BE2C (cell line): ENCODE data around the gene PTPRN2.

Experiments used
- DNase-seq: peaks from one replicate; pipeline ENCODE4 v3.0.0-alpha.2; 2020
- H3K27me3 ChIP-seq: fragments of 250-450 bp; sonication (Bioruptor Pico); 2 replicates; pipeline ENCODE4 v1.5.1; 2020; ENCODE audit warnings: mild to moderate bottlenecking
- H3K36me3 ChIP-seq: fragments of 250-450 bp; sonication (Bioruptor Pico); 2 replicates; pipeline ENCODE4 v1.5.1; 2020; ENCODE audit warnings: mild to moderate bottlenecking
- H3K4me1 ChIP-seq: fragments of 250-450 bp; sonication (Bioruptor Pico); 2 replicates; pipeline ENCODE4 v1.5.1; 2020
- H3K4me3 ChIP-seq: 2 replicates; pipeline ENCODE4 v1.5.1; 2011; ENCODE audit warnings: low read depth, low read length
- H3K9me3 ChIP-seq: fragments of 250-450 bp; sonication (Bioruptor Pico); 2 replicates; pipeline ENCODE4 v1.5.1; 2020
- CTCF ChIP-seq: IDR thresholded peaks from 2 replicates; pipeline ENCODE4 v1.5.1; 2012; ENCODE audit warnings: mild to moderate bottlenecking, low read depth, low read length

Gene PTPRN2

GRCh38 chr7:157853076-157853788 is 734.4 kb downstream of the PTPRN2 start:
- H3K27me3 ChIP-seq: no peaks in the 10 kb centered on the region
- no peak for TF ChIP-seq CTCF
- no peaks in the 10 kb centered on the region for H3K9me3 ChIP-seq
- H3K36me3 ChIP-seq: no peaks in the 10 kb centered on the region
- H3K4me3 ChIP-seq: no peak overlapping the region
- no peaks in the 10 kb centered on the region for H3K4me1 ChIP-seq
- no peak for DNase-seq

DNA sequence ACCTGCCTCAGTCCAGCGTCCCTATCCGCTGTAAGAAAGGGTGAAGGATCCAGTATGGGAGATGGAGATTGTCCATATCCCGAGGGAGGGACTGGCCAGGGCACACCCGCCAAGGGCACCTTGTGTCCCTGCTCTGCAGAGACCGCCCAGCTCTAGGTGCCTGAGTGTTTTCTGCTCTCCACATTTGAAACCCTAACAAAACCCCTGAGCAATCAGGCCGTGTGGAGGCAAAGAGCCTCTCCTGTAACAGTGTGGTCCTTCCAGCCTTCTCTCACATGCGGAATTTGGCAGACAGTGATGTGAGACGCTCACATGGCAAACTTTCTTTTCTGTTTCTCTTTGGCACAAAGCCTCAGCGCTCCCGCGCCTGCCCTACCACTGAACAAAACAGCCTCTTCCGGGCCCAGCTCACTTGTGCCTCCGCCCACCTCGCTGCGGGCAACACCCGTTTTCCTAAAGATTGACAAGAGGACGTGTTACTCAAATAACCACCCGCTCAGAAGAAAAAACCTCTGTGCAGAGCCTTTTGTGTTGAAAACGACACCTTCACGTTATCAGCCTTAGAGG is 736.0 kb downstream of the PTPRN2 start:
- Histone ChIP-seq H3K27me3 (no peaks in the 10 kb centered on the region), H3K9me3 (no peaks in the 10 kb centered on the region), H3K36me3 (no peaks in the 10 kb centered on the region), H3K4me3 (no peak overlapping the region), H3K4me1 (no peaks in the 10 kb centered on the region)
- DNase-seq: no peak
- TF ChIP-seq CTCF: no peak

DNA sequence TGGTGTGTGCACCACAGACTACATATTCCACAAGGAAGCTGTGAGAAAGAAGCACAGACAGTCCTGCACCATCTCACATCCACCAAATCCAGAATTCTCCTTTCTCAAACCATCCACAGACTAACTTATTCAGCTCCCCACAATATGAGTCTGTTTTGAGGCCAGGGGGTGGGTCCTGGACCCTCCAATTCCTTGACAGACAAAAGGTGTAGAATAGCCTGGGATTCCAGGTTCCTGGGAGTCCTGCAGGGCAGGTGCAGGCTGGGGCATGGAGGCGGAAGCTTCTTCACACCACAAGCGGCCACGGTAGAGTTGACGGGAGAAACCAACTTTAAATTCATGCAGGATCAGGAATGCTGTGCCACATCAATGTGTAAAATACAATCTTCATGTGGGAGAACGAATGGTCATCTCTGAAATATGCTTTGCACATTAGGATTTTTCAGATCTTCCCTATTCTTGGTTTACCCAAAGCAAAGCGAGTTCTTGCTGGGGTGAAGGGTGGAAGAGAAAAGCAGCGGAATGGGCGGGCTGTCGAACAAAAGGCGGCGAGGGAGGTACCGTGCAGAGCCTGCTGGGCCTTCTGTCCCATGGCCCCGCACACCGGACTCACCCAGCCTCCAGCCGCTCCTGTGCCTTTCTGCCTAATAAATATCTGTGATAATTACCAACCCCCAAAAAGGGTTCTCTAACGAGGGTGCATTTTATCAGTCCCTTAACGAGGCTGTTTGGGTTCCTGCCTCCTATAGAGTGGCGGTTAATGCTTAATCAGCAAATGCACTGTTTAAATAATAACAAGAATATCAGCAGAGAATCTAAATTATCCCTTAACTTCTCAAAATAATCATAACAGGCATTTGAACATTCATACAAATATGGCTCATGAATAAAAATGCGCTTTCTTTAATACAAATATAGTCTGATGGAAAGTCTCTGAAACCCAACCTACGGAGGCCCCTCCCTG is 736.9 kb downstream of the PTPRN2 start:
- H3K36me3 ChIP-seq: no peaks in the 10 kb centered on the region
- no peak for TF ChIP-seq CTCF
- H3K4me3 ChIP-seq: no peak overlapping the region
- DNase-seq: no peak
- no peaks in the 10 kb centered on the region for H3K4me1 ChIP-seq
- H3K9me3 ChIP-seq: no peaks in the 10 kb centered on the region
- H3K27me3 ChIP-seq: no peaks in the 10 kb centered on the region

- Histone ChIP-seq H3K27me3 (no peaks in the 10 kb centered on the region), H3K9me3 (no peaks in the 10 kb centered on the region), H3K4me3 (no peak overlapping the region), H3K4me1 (no peaks in the 10 kb centered on the region), H3K36me3 (no peaks in the 10 kb centered on the region)
- no peak for DNase-seq
- no peak for TF ChIP-seq CTCF
Measured at GRCh38 chr7:157849726-157850125, 737.9 kb downstream of the PTPRN2 start.

DNA sequence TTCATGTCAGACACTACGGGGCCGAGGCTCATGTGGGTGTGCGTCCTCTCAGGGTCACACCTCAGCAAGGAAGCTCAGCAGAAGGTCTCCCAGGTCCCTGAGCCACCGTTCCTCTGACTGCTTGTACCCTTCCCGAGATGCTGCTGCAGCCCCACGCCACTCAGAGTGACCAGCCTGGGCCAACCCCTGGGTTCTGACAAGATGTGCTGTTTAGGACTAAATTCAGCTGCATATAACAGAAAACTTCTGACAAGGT is 738.4 kb downstream of the PTPRN2 start:
- H3K27me3 ChIP-seq: no peaks in the 10 kb centered on the region
- no peaks in the 10 kb centered on the region for H3K9me3 ChIP-seq
- no peaks in the 10 kb centered on the region for H3K36me3 ChIP-seq
- DNase-seq: no peak
- no peak for TF ChIP-seq CTCF
- H3K4me1 ChIP-seq: no peaks in the 10 kb centered on the region
- H3K4me3 ChIP-seq: no peak overlapping the region
